Psoas muscle (tissue), 8 donors: ENCODE measurements around the gene MLLT10. TPM values are rescaled to one million over a fixed set of nuclear protein-coding genes. Genes with fewer than 3 reads are reported as not detected.

Experiments
- ATAC-seq, 4 donors: fragments of 200-7000 bp; cut with Tn5 transposase; one replicate each; pipeline ENCODE4 v1.9.1; 2020; ENCODE audit warnings: moderate library complexity in 3 of 4, mild to moderate bottlenecking in 2 of 4
- DNase-seq, 2 donors: peaks; one replicate each; pipeline ENCODE4 v3.0.0-alpha.2; 2020
- H3K27ac ChIP-seq: fragments of 200-600 bp; one replicate; pipeline ENCODE4 v1.8.0; 2022
- H3K27me3 ChIP-seq, 3 donors: fragments of 200-600 bp in 1 of 3; one replicate each; pipeline versions ENCODE4 v1.6.1 to v1.8.0; 2013 to 2022; ENCODE audit warnings: low read length in 2 of 3, mild to moderate bottlenecking in 2 of 3, moderate library complexity in 1 of 3; ENCODE audit not compliant: insufficient read depth in 3 of 3
- H3K36me3 ChIP-seq, 2 donors: fragments of 200-600 bp in 1 of 2; one replicate each; pipeline versions ENCODE4 v1.6.1 to v1.8.0; 2013 to 2022; ENCODE audit warnings: low read depth in 1 of 2, mild to moderate bottlenecking in 1 of 2, moderate library complexity in 1 of 2; ENCODE audit not compliant: insufficient read depth in 1 of 2
- H3K4me1 ChIP-seq: fragments of 200-600 bp; one replicate; pipeline ENCODE4 v1.8.0; 2022
- H3K4me3 ChIP-seq: fragments of 200-600 bp; one replicate; pipeline ENCODE4 v1.8.0; 2022; ENCODE audit warnings: mild to moderate bottlenecking
- H3K9me3 ChIP-seq: fragments of 200-600 bp; one replicate; pipeline ENCODE4 v1.8.0; 2022
- CTCF ChIP-seq: fragments of 200-600 bp; IDR thresholded peaks from one replicate; pipeline ENCODE4 v1.8.0; 2022; ENCODE audit warnings: antibody characterized with exemption
- WGBS, 3 donors: extraction: QIAGEN DNeasy Blood & Tissue Kit; methylation state at CpG; one replicate each; pipeline versions ENCODE4 v1.1.6 to v1.1.7; 2013; 5-methylcytosine and 5-hydroxymethylcytosine counted together
- intact Hi-C, 2 donors: fragments of 100-400 bp; cut with DNase I; formaldehyde crosslinking; loops; one replicate each; pipeline versions ENCODE4 v1.11.0 to v1.14.2; 2022
- polyA plus RNA-seq, 3 donors: library from polyadenylated mRNA; stranded (reverse); fragments of 200-250 nt; gene quantifications; one replicate each; pipeline ENCODE4 v1.2.3, GENCODE V29; 2013
- total RNA-seq, 4 donors: library from RNA; stranded (reverse); fragmentation: NEBNext Ultra II Directional in 2 of 4; extraction: Animal tissue kit (Norgen Biotek cat#: 25700) in 2 of 4; gene quantifications; one replicate each; pipeline versions ENCODE4 v1.2.1 to v1.2.4, GENCODE V29; 2021 to 2023
- donor health status: healthy with polysubstance abuse.
- donor health status: DM: no; HTN: no; CAD: no; lungs with moderate emphysema.
- donor health status: Bipolar disorder and iron deficiency.
- donor health status: healthy.
- donor health status: DM: yes; HTN: yes; CAD: no.
- donor health status: DM: no; HTN: no; CAD: no.
- donor health status: DM: no; HTN: no; CAD: no.
- donor health status: DM: yes; HTN: yes; CAD: no.

MLLT10 gene
- total and polyA plus RNA-seq, 7 donors: 9.6 to 21.1 (median 13.3) TPM

- peak overlapping the region; percentile 77 for H3K4me3 ChIP-seq
- intact Hi-C loops: loop anchor here in 1 of 2 donors (10.0 kb wide), 1 partner anchor 804 kb away; the partner anchor contains the start of gene BMI1
- H3K36me3 ChIP-seq: no peaks in the 10 kb centered on the region
- ATAC-seq (no peak), DNase-seq (no peak)
- H3K9me3 ChIP-seq: no peaks in the 10 kb centered on the region
- H3K27ac ChIP-seq: peak overlapping the region; percentile 74
- H3K27me3 ChIP-seq: peaks cover 0 to 8% (median 0%) of the 10 kb centered on the region in 3 donors
- peaks cover 26% of the 10 kb centered on the region for H3K4me1 ChIP-seq
- TF ChIP-seq CTCF: no peak
These were observed 13.5 kb upstream of the MLLT10 start for GRCh38 chr10:21520509-21520908.

- ATAC-seq (no peak), DNase-seq (no peak)
- intact Hi-C loops: loop anchor here in 1 of 2 donors (10.0 kb wide), 1 partner anchor 804 kb away; the partner anchor contains the start of gene BMI1
- no peak for TF ChIP-seq CTCF
- no peaks in the 10 kb centered on the region for H3K9me3 ChIP-seq
- no peaks in the 10 kb centered on the region for H3K36me3 ChIP-seq
- WGBS, 3 donors: 60 to 71% (median 68%) methylated on average over 8 of the region's 8 CpGs
- peak overlapping the region; percentile 74 for H3K27ac ChIP-seq
- H3K4me3 ChIP-seq: peak overlapping the region; percentile 77
- H3K27me3 ChIP-seq: peaks cover 0 to 8% (median 0%) of the 10 kb centered on the region in 3 donors
- H3K4me1 ChIP-seq: peaks cover 22% of the 10 kb centered on the region
These were observed 13.1 kb upstream of the MLLT10 start for GRCh38 chr10:21520949-21521348.

GRCh38 chr10:21521751-21522533, 12.1 kb upstream of the MLLT10 start:
- ATAC-seq (no peak), DNase-seq (no peak)
- peak overlapping the region; percentile 99 for H3K27ac ChIP-seq
- WGBS, 3 donors: 57 to 72% (median 70%) methylated on average over 4 of the region's 4 CpGs
- peak overlapping the region; percentile 53 for H3K4me3 ChIP-seq
- intact Hi-C loops: loop anchor here in 1 of 2 donors (10.0 kb wide), 1 partner anchor 803 kb away; the partner anchor contains the start of gene BMI1
- no peak for TF ChIP-seq CTCF
- peaks cover 20% of the 10 kb centered on the region for H3K4me1 ChIP-seq
- no peaks in the 10 kb centered on the region for H3K36me3 ChIP-seq
- no peaks in the 10 kb centered on the region for H3K9me3 ChIP-seq
- H3K27me3 ChIP-seq: peaks cover 0 to 8% (median 0%) of the 10 kb centered on the region in 3 donors

GRCh38 chr10:21522631-21523406, 11.2 kb upstream of the MLLT10 start:
- WGBS, 3 donors: 60 to 84% (median 61%) methylated on average over 1 of the region's 1 CpG
- Histone ChIP-seq H3K4me1 (peaks cover 18% of the 10 kb centered on the region), H3K4me3 (peak overlapping the region; percentile 84), H3K27ac (peak overlapping the region; percentile 99), H3K27me3 (peaks cover 0 to 7% (median 0%) of the 10 kb centered on the region in 3 donors), H3K9me3 (no peaks in the 10 kb centered on the region), H3K36me3 (no peaks in the 10 kb centered on the region)
- DNase-seq (no peak), ATAC-seq (no peak)
- no peak for TF ChIP-seq CTCF
- intact Hi-C loops: loop anchor here in 1 of 2 donors (10.0 kb wide), 1 partner anchor 802 kb away; the partner anchor contains the start of gene BMI1
